ENCODE measurements around the gene PTPRB. TPM values are rescaled to one million over a fixed set of nuclear protein-coding genes. Genes with fewer than 3 reads are reported as not detected.

Gene PTPRB
- total and polyA plus RNA-seq, 2 of the 4 experiments (the other 2 are of a cell fraction), result 4.1 to 6.5 TPM

DNA sequence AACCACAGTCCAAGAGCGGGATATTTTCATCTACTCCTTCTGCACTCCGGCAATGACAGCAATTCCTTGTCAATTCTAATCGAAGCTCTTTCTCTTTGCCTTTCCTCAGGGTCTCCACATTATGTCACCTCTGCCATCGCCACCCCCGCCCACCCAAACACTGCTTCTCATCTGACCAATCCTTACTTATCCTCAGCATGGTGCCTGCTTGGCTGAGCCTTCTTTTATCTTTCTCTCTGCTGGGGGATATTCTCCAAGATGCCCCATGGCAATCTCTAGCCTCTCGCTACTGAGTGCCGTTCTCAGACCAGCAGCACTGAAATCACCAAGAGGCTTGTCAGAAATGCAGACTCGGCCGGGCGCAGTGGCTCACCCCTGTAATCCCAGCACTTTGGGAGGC is 100.6 kb downstream of the PTPRB start:
- no peak overlapping the region for H3K18ac ChIP-seq (ENCODE audit: low read depth, low read length)
- no peak overlapping the region for H3K23ac ChIP-seq (ENCODE audit: low read depth, low read length)
- no peak overlapping the region for H4K5ac ChIP-seq (ENCODE audit: low read depth, low read length)
- 83% methylated on average over 5 of the region's 10 CpGs; no CpG with 5 or more reads in 1 of the 2 experiments for WGBS, 2 experiments (ENCODE audit: extremely low coverage in 2 of 2, insufficient read length in 1 of 2)
- dilution Hi-C loops (cut with HindIII; ENCODE audit: low sequenced_read_pairs, unreplicated experiment) (no loop called here), intact Hi-C loops (cut with micrococcal nuclease) (no loop called here), in situ Hi-C loops (cut with MboI; ENCODE audit: low sequenced_read_pairs) (no loop called here)
- H3K56ac ChIP-seq (ENCODE audit: extremely low read depth, insufficient read depth, low read length), result no peak overlapping the region
- no peak overlapping the region for H3K9ac ChIP-seq (ENCODE audit: low read depth, low read length)
- ATAC-seq (ENCODE audit: low read depth), result no peak
- no peak overlapping the region for H3K4me3 ChIP-seq (ENCODE audit: insufficient read depth, low read depth, low read length)
- no peaks in the 10 kb centered on the region for H3K4me1 ChIP-seq (ENCODE audit: control insufficient read depth, insufficient read depth, low read length)
- no peak overlapping the region for H2AK5ac ChIP-seq (ENCODE audit: low read depth, low read length)
- H3K79me1 ChIP-seq (ENCODE audit: low read depth in 1 of 2, low read length in 2 of 2), result no peaks in the 10 kb centered on the region
- H4K20me1 ChIP-seq (ENCODE audit: insufficient read depth, low read length), result no peaks in the 10 kb centered on the region
- ChIA-PET POLR2A (ENCODE audit: unreplicated experiment) (no interaction called here), CTCF (no interaction called here)
- no peak overlapping the region for H3K4ac ChIP-seq (ENCODE audit: low read depth, low read length)
- no TSS peak for BruUV-seq (replicated peaks)
- H3K9me1 ChIP-seq (ENCODE audit: insufficient read depth, low read length), result no peaks in the 10 kb centered on the region
- H3K27me3 ChIP-seq (ENCODE audit: control insufficient read depth, insufficient read depth, low read length), result no peaks in the 10 kb centered on the region
- no peak overlapping the region for H4K91ac ChIP-seq (ENCODE audit: insufficient read depth, low read depth, low read length)
- H2AK9ac ChIP-seq (replicated peaks; ENCODE audit: low read depth, low read length, poor library complexity), result no peak overlapping the region
- H3K27ac ChIP-seq (ENCODE audit: insufficient read depth, low read length), result no peak overlapping the region
- H3K9me3 ChIP-seq (ENCODE audit: control insufficient read depth, insufficient read depth, low read length), result no peaks in the 10 kb centered on the region
- H2AFZ ChIP-seq (replicated peaks; ENCODE audit: low read length, poor library complexity), result no peak overlapping the region
- H3K36me3 ChIP-seq (ENCODE audit: control insufficient read depth, insufficient read depth, low read length), result no peaks in the 10 kb centered on the region
- no peak overlapping the region for H2BK120ac ChIP-seq (ENCODE audit: low read depth, low read length)
- no peak overlapping the region for H3K14ac ChIP-seq (replicated peaks; ENCODE audit: low read depth, low read length)
- no peak overlapping the region for H2BK15ac ChIP-seq (ENCODE audit: low read depth, low read length)
- H3K4me2 ChIP-seq (ENCODE audit: low read depth, low read length), result no peak overlapping the region
- no peak for DNase-seq
- no peak overlapping the region for H2BK5ac ChIP-seq (ENCODE audit: low read depth, low read length, poor library complexity, severe bottlenecking)
- no peak for TF ChIP-seq CHD1 (IDR thresholded peaks at IDR 0.05; ENCODE audit: low read depth, low read length)
- TF ChIP-seq, protein P1, sequence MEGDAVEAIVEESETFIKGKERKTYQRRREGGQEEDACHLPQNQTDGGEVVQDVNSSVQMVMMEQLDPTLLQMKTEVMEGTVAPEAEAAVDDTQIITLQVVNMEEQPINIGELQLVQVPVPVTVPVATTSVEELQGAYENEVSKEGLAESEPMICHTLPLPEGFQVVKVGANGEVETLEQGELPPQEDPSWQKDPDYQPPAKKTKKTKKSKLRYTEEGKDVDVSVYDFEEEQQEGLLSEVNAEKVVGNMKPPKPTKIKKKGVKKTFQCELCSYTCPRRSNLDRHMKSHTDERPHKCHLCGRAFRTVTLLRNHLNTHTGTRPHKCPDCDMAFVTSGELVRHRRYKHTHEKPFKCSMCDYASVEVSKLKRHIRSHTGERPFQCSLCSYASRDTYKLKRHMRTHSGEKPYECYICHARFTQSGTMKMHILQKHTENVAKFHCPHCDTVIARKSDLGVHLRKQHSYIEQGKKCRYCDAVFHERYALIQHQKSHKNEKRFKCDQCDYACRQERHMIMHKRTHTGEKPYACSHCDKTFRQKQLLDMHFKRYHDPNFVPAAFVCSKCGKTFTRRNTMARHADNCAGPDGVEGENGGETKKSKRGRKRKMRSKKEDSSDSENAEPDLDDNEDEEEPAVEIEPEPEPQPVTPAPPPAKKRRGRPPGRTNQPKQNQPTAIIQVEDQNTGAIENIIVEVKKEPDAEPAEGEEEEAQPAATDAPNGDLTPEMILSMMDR (conservative IDR thresholded peaks at IDR 0.05; ENCODE audit: low read depth, low read length), result no peak
- no peak for TF ChIP-seq USF2 (IDR thresholded peaks at IDR 0.05; ENCODE audit: low read depth, low read length)
- TF ChIP-seq CEBPB (IDR thresholded peaks at IDR 0.05; ENCODE audit: low read depth, low read length), result no peak
- no peak for TF ChIP-seq MAZ (IDR thresholded peaks at IDR 0.05; ENCODE audit: borderline replicate concordance, low read depth, low read length)
- TF ChIP-seq SMC3 (IDR thresholded peaks at IDR 0.05; ENCODE audit: low read depth, low read length), result no peak
- no peak for TF ChIP-seq RAD21 (IDR thresholded peaks at IDR 0.05; ENCODE audit: low read length)
- no peak overlapping the region for H4K8ac ChIP-seq (ENCODE audit: low read depth in 2 of 2, low read length in 2 of 2)
- no peak overlapping the region for H2BK20ac ChIP-seq (ENCODE audit: low read depth, low read length)
